Endodermal cell (in vitro differentiated cells): ENCODE results near the gene PPM1M. TPM values are rescaled to one million over a fixed set of nuclear protein-coding genes. Genes with fewer than 3 reads are reported as not detected.
A peak's percentile ranks its signal among the peaks of the same experiment; 100 is the strongest.

Experiments used
- DNase-seq: peaks from one replicate; pipeline ENCODE4 v3.0.0-alpha.2; 2017
- H3K27ac ChIP-seq: 2 replicates; pipeline ENCODE4 v1.5.1; 2013; ENCODE audit warnings: mild to moderate bottlenecking, low read depth, low read length, moderate library complexity
- H3K27me3 ChIP-seq: 2 replicates; pipeline ENCODE4 v1.6.1; 2013; ENCODE audit warnings: mild to moderate bottlenecking, low read length, moderate library complexity; ENCODE audit not compliant: insufficient read depth, control insufficient read depth, poor library complexity, severe bottlenecking
- H3K36me3 ChIP-seq: 2 replicates; pipeline ENCODE4 v1.7.0; 2013; ENCODE audit warnings: mild to moderate bottlenecking, low read length, moderate library complexity; ENCODE audit not compliant: control insufficient read depth, insufficient read depth
- H3K4me1 ChIP-seq: one replicate; pipeline ENCODE4 v1.7.0; 2013; ENCODE audit warnings: low read length; ENCODE audit not compliant: control insufficient read depth, insufficient read depth
- H3K4me3 ChIP-seq: 2 replicates; pipeline ENCODE4 v1.5.1; 2013; ENCODE audit warnings: mild to moderate bottlenecking, low read length, moderate library complexity
- H3K9ac ChIP-seq: 2 replicates; pipeline ENCODE4 v1.6.1; 2013; ENCODE audit warnings: mild to moderate bottlenecking, low read length, moderate library complexity; ENCODE audit not compliant: poor library complexity, severe bottlenecking; ENCODE audit errors: extremely low read depth
- H3K9me3 ChIP-seq: 2 replicates; pipeline ENCODE4 v1.6.1; 2013; ENCODE audit warnings: mild to moderate bottlenecking, low read length, moderate library complexity; ENCODE audit not compliant: control insufficient read depth
- H3K27ac Mint-ChIP-seq: 2 replicates; pipeline ENCODE4 v1.8.0; 2020; ENCODE audit warnings: mixed read lengths
- H3K27me3 Mint-ChIP-seq: 2 replicates; pipeline ENCODE4 v1.8.0; 2021; ENCODE audit warnings: mild to moderate bottlenecking, mixed read lengths; ENCODE audit not compliant: insufficient read depth
- H3K36me3 Mint-ChIP-seq: 2 replicates; pipeline ENCODE4 v1.8.0; 2020; ENCODE audit warnings: low read depth, mixed read lengths
- H3K4me1 Mint-ChIP-seq: 2 replicates; pipeline ENCODE4 v1.8.0; 2020; ENCODE audit warnings: mixed read lengths
- H3K4me3 Mint-ChIP-seq: 2 replicates; pipeline ENCODE4 v1.8.0; 2020; ENCODE audit warnings: mild to moderate bottlenecking, moderate library complexity, mixed read lengths
- H3K9me3 Mint-ChIP-seq: 2 replicates; pipeline ENCODE4 v1.8.0; 2020; ENCODE audit warnings: mild to moderate bottlenecking, mixed read lengths
- WGBS, 2 experiments: methylation state at CpG; one replicate each; pipeline versions ENCODE4 v1.1.5 to v1.1.7; 2013; ENCODE audit warnings: missing lambda C conversion rate in 2 of 2, mixed read lengths in 1 of 2; ENCODE audit not compliant: insufficient coverage in 1 of 2, insufficient read length in 1 of 2; 5-methylcytosine and 5-hydroxymethylcytosine counted together
- total RNA-seq, 2 donors: library from RNA; stranded (reverse); fragmentation: NEBNext Ultra II Directional in 1 of 2; extraction: Animal tissue kit (Norgen Biotek cat#: 25700) in 1 of 2; gene quantifications; 2 replicates in 1 of 2; 3 replicates in 1 of 2; pipeline ENCODE4 v1.2.1, GENCODE V29; 2021
- TF ChIP-seq, protein P1 (sequence below): fragments of 200-600 bp; sonication (generic); conservative IDR thresholded peaks from 2 replicates; pipeline ENCODE4 v1.5.0; 2021; ENCODE audit warnings: antibody characterized with exemption, mild to moderate bottlenecking

The PPM1M gene
- total RNA-seq, 2 donors from 2014 or later = 6.7 to 6.8 TPM

DNA sequence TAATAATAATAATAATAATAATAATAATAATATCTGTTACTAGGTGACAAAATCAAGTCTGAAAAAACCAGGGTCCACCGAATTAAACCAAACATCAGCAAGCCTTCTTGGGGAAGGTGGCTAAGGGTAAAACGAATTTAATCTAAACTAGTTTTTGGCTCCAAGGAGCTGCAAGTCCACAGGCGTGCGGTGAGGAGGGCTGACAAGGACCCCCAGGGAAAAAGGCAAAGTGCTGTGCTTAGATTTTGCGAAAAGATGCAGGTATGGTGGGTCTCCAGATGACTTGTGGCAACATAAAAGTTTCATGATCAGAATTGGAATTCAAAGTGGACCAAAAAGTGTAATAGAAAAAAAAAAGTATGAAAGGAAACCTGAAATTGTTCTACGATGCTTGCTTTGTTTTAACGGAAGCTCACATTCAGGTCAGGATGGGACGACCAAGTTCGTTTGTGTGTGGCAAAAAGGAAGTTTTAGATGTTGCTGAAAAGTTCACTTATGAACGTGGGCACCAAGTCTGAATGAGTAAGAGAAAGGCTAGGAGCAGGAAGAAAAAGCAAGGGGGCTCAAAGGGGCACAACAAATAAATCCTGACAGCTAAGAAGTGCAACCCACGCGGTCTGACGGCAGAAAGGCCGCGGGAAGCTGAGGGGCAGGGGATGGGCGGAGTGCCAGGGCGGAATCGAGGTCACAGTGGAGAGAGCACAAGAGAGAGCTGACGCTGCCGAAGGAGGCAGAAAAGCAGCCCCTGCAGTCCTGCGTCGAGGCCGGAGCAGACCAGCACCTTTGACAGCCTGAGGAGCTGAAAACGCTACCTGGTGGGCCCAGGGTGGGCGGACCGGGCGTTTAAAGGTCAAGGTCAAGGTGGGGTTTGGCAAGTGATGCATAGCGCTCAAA lies 31.8 kb downstream of the PPM1M start:
- Mint-ChIP-seq H3K4me1 (peaks cover 32% of the 10 kb centered on the region), H3K27me3 (no peaks in the 10 kb centered on the region), H3K4me3 (peak overlapping the region; percentile 95), H3K36me3 (peaks cover 27% of the 10 kb centered on the region), H3K27ac (peak overlapping the region; percentile 100), H3K9me3 (no peaks in the 10 kb centered on the region)
- peak overlapping the region; percentile 96 for H3K4me3 ChIP-seq
- H3K27me3 ChIP-seq = no peaks in the 10 kb centered on the region
- H3K9ac ChIP-seq = peak overlapping the region; percentile 94
- TF ChIP-seq, protein P1, sequence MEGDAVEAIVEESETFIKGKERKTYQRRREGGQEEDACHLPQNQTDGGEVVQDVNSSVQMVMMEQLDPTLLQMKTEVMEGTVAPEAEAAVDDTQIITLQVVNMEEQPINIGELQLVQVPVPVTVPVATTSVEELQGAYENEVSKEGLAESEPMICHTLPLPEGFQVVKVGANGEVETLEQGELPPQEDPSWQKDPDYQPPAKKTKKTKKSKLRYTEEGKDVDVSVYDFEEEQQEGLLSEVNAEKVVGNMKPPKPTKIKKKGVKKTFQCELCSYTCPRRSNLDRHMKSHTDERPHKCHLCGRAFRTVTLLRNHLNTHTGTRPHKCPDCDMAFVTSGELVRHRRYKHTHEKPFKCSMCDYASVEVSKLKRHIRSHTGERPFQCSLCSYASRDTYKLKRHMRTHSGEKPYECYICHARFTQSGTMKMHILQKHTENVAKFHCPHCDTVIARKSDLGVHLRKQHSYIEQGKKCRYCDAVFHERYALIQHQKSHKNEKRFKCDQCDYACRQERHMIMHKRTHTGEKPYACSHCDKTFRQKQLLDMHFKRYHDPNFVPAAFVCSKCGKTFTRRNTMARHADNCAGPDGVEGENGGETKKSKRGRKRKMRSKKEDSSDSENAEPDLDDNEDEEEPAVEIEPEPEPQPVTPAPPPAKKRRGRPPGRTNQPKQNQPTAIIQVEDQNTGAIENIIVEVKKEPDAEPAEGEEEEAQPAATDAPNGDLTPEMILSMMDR = no peak
- DNase-seq = peak; percentile 77
- peaks cover 35% of the 10 kb centered on the region for H3K36me3 ChIP-seq
- H3K9me3 ChIP-seq = no peaks in the 10 kb centered on the region
- 3 to 4% methylated on average over 21 to 27 of the region's 28 CpGs for WGBS, 2 experiments
- peaks cover 9% of the 10 kb centered on the region for H3K4me1 ChIP-seq
- peak overlapping the region; percentile 24 for H3K27ac ChIP-seq

GRCh38 chr3:52277972-52278509 lies 32.5 kb downstream of the PPM1M start:
- Histone ChIP-seq H3K36me3 (peaks cover 29% of the 10 kb centered on the region), H3K9me3 (no peaks in the 10 kb centered on the region), H3K27ac (peak overlapping the region; percentile 94), H3K27me3 (no peaks in the 10 kb centered on the region), H3K4me1 (peaks cover 9% of the 10 kb centered on the region), H3K4me3 (peak overlapping the region; percentile 96), H3K9ac (peak overlapping the region; percentile 94)
- Mint-ChIP-seq H3K9me3 (no peaks in the 10 kb centered on the region), H3K4me3 (peak overlapping the region; percentile 95), H3K27ac (peak overlapping the region; percentile 100), H3K4me1 (peaks cover 34% of the 10 kb centered on the region), H3K36me3 (peaks cover 21% of the 10 kb centered on the region), H3K27me3 (no peaks in the 10 kb centered on the region)
- TF ChIP-seq, protein P1 = peak; percentile 67
- 0 to 2% methylated on average over 28 to 53 of the region's 54 CpGs for WGBS, 2 experiments
- peak; percentile 85 for DNase-seq

GRCh38 chr3:52278510-52279069 lies 33.0 kb downstream of the PPM1M start, which contains the start of gene WDR82:
TSS of gene WDR82 (minus strand) at chr3:52278649. CDS start at chr3:52278361, 288 bp downstream.
- Mint-ChIP-seq H3K27ac (peak within 1 kb of the TSS; percentile 100), H3K4me1 (peaks cover 39% of the 10 kb centered on the region), H3K36me3 (peaks cover 16% of the 10 kb centered on the region), H3K4me3 (peak within 1 kb of the TSS; percentile 95), H3K9me3 (no peaks in the 10 kb centered on the region), H3K27me3 (no peaks in the 10 kb centered on the region)
- TF ChIP-seq, protein P1 = peak; percentile 76
- Histone ChIP-seq H3K4me3 (peak within 1 kb of the TSS; percentile 96), H3K4me1 (peaks cover 9% of the 10 kb centered on the region), H3K27me3 (no peaks in the 10 kb centered on the region), H3K36me3 (peaks cover 23% of the 10 kb centered on the region), H3K27ac (peak within 1 kb of the TSS; percentile 94), H3K9me3 (no peaks in the 10 kb centered on the region), H3K9ac (peak within 1 kb of the TSS; percentile 94)
- DNase-seq = peak; percentile 99
- whole genome bisulfite sequencing, 2 experiments = 1% methylated on average over 31 to 58 of the region's 58 CpGs
